Smooth muscle cell (in vitro differentiated cells): Measurements from ENCODE around the gene KLK1. TPM values are rescaled to one million over a fixed set of nuclear protein-coding genes. Genes with fewer than 3 reads are reported as not detected.

ENCODE experiments used
- DNase-seq: peaks from one replicate; lab custom pipeline; 2025; ENCODE audit not compliant: unreplicated experiment; lab: John Stamatoyannopoulos, UW
- H2AFZ ChIP-seq: fragments of 200-600 bp; sonication (generic); 2 replicates; pipeline ENCODE4 v1.6.0; 2016; ENCODE audit warnings: antibody characterized with exemption, low read depth, mild to moderate bottlenecking
- H3F3A ChIP-seq: fragments of 200-600 bp; sonication (generic); 2 replicates; pipeline ENCODE4 v1.6.0; 2017; ENCODE audit warnings: antibody characterized with exemption, low read depth
- H3K27ac ChIP-seq: fragments of 200-600 bp; sonication (generic); 2 replicates; pipeline ENCODE4 v1.5.1; 2016; ENCODE audit warnings: low read depth, mild to moderate bottlenecking
- H3K27me3 ChIP-seq: fragments of 200-600 bp; sonication (generic); 2 replicates; pipeline ENCODE4 v1.6.1; 2016; ENCODE audit warnings: low read depth, mild to moderate bottlenecking
- H3K36me3 ChIP-seq: fragments of 200-600 bp; sonication (generic); 2 replicates; pipeline ENCODE4 v1.5.1; 2016; ENCODE audit warnings: low read depth
- H3K4me1 ChIP-seq: fragments of 200-600 bp; sonication (generic); 2 replicates; pipeline ENCODE4 v1.5.1; 2016; ENCODE audit warnings: low read depth
- H3K4me2 ChIP-seq: fragments of 200-600 bp; sonication (generic); 2 replicates; pipeline ENCODE4 v1.6.0; 2016; ENCODE audit warnings: mild to moderate bottlenecking
- H3K4me3 ChIP-seq: fragments of 200-600 bp; sonication (generic); 2 replicates; pipeline ENCODE4 v1.5.1; 2016; ENCODE audit warnings: mild to moderate bottlenecking
- H3K79me2 ChIP-seq: fragments of 200-600 bp; sonication (generic); 2 replicates; pipeline ENCODE4 v1.6.0; 2016; ENCODE audit warnings: low read depth, mild to moderate bottlenecking
- H3K9ac ChIP-seq: fragments of 200-600 bp; sonication (generic); 2 replicates; pipeline ENCODE4 v1.6.0; 2016; ENCODE audit warnings: low read depth
- H3K9me3 ChIP-seq: fragments of 200-600 bp; sonication (generic); replicated peaks from 2 replicates; pipeline ENCODE4 v1.5.1; 2016; ENCODE audit warnings: low read depth
- H4K20me1 ChIP-seq: fragments of 200-600 bp; sonication (generic); 2 replicates; pipeline ENCODE4 v1.6.0; 2016; ENCODE audit warnings: low read depth
- CTCF ChIP-seq: fragments of 200-600 bp; sonication (generic); IDR thresholded peaks from 2 replicates; pipeline ENCODE4 v1.5.1; 2017; ENCODE audit warnings: borderline replicate concordance, mild to moderate bottlenecking, antibody characterized with exemption; ENCODE audit not compliant: insufficient read depth, poor library complexity, severe bottlenecking
- WGBS: methylation state at CpG from one replicate; pipeline ENCODE4 v1.1.7; 2016; ENCODE audit warnings: low lambda C conversion rate; 5-methylcytosine and 5-hydroxymethylcytosine counted together
- polyA plus RNA-seq: library from polyadenylated mRNA; unstranded; fragments of >200 nt; fragmentation: Nextera tagmentation; extraction: Ambion mirVana; gene quantifications from 2 replicates; pipeline ENCODE4 v1.2.1, GENCODE V29; 2016
- total RNA-seq: library from RNA; depleted of rRNA; stranded (reverse); fragments of >200 nt; gene quantifications from 2 replicates; pipeline ENCODE4 v1.2.3, GENCODE V29; 2014

Gene KLK1
- total and polyA plus RNA-seq, 2 experiments from 2014 or later, result 0.85 TPM; not detected in 1

GRCh38 chr19:50794876-50795663, 28.5 kb downstream of the KLK1 start:
- no peak overlapping the region for H3K4me2 ChIP-seq
- peaks cover 45% of the 10 kb centered on the region for H4K20me1 ChIP-seq
- TF ChIP-seq CTCF, result no peak

GRCh38 chr19:50794074-50794875, 29.3 kb downstream of the KLK1 start:
- H2AFZ ChIP-seq, result no peak overlapping the region
- H3K4me2 ChIP-seq, result no peak overlapping the region
- no peak for TF ChIP-seq CTCF
- H3K79me2 ChIP-seq, result no peaks in the 10 kb centered on the region
- no peaks in the 10 kb centered on the region for H3K27me3 ChIP-seq
- H3K4me1 ChIP-seq, result no peaks in the 10 kb centered on the region
- H3K9ac ChIP-seq, result no peak overlapping the region
- peaks cover 38% of the 10 kb centered on the region for H4K20me1 ChIP-seq
- no peaks in the 10 kb centered on the region for H3F3A ChIP-seq
- no peak for DNase-seq
- no peak overlapping the region for H3K27ac ChIP-seq
- H3K36me3 ChIP-seq, result no peaks in the 10 kb centered on the region
- WGBS, result 56% methylated on average over 15 of the region's 16 CpGs
- H3K9me3 ChIP-seq, result no peaks in the 10 kb centered on the region
- no peak overlapping the region for H3K4me3 ChIP-seq

More at GRCh38 chr19:50794876-50795663, 28.5 kb downstream of the KLK1 start:
- Histone ChIP-seq H3K27me3 (no peaks in the 10 kb centered on the region), H3K9me3 (no peaks in the 10 kb centered on the region), H3K4me3 (no peak overlapping the region), H3K27ac (no peak overlapping the region), H3K79me2 (no peaks in the 10 kb centered on the region), H3K36me3 (no peaks in the 10 kb centered on the region), H3F3A (no peaks in the 10 kb centered on the region), H2AFZ (no peak overlapping the region), H3K4me1 (no peaks in the 10 kb centered on the region), H3K9ac (no peak overlapping the region)
- WGBS, result 67% methylated on average over 18 of the region's 18 CpGs
- no peak for DNase-seq

GRCh38 chr19:50793558-50794065, 30.0 kb downstream of the KLK1 start:
- WGBS, result 82% methylated on average over 11 of the region's 11 CpGs
- no peak overlapping the region for H3K9ac ChIP-seq
- no peak overlapping the region for H2AFZ ChIP-seq

More at GRCh38 chr19:50793558-50794065, 30.0 kb downstream of the KLK1 start:
- Histone ChIP-seq H3K4me2 (no peak overlapping the region), H3K4me1 (no peaks in the 10 kb centered on the region), H3K27me3 (no peaks in the 10 kb centered on the region), H3K4me3 (no peak overlapping the region), H3F3A (no peaks in the 10 kb centered on the region), H4K20me1 (peaks cover 31% of the 10 kb centered on the region), H3K27ac (no peak overlapping the region), H3K9me3 (no peaks in the 10 kb centered on the region), H3K36me3 (no peaks in the 10 kb centered on the region), H3K79me2 (no peaks in the 10 kb centered on the region)
- no peak for TF ChIP-seq CTCF
- no peak for DNase-seq
